ENCODE measurements around the gene PLXDC2.

Gene PLXDC2

GRCh38 chr10:20013991-20014750 is 197.9 kb downstream of the PLXDC2 start:
- Histone ChIP-seq H3K9me3 (ENCODE audit: low read length) (no peaks in the 10 kb centered on the region), H3K27me3 (ENCODE audit: insufficient read depth, low read length) (no peaks in the 10 kb centered on the region), H3F3A (ENCODE audit: insufficient read depth, low read length) (no peaks in the 10 kb centered on the region), H3K9ac (ENCODE audit: low read length) (no peak overlapping the region), H4K20me1 (ENCODE audit: insufficient read depth, low read length) (no peaks in the 10 kb centered on the region), H3K9me2 (ENCODE audit: low read depth, low read length) (no peaks in the 10 kb centered on the region), H3K4me2 (ENCODE audit: low read length) (no peak overlapping the region), H3K79me2 (ENCODE audit: insufficient read depth, low read length) (no peaks in the 10 kb centered on the region), H3K27ac (ENCODE audit: low read depth, low read length, poor library complexity, severe bottlenecking) (no peak overlapping the region), H3K4me3 (ENCODE audit: low read depth, low read length, poor library complexity, severe bottlenecking) (no peak overlapping the region), H3K36me3 (ENCODE audit: insufficient read depth, low read length) (no peaks in the 10 kb centered on the region), H2AFZ (ENCODE audit: low read length) (no peak overlapping the region), H3K4me1 (ENCODE audit: insufficient read depth, low read length, severe bottlenecking) (no peaks in the 10 kb centered on the region)
- TF ChIP-seq CTCF (IDR thresholded peaks at IDR 0.05; ENCODE audit: low read length): no peak
- TF ChIP-seq EZH2 (IDR thresholded peaks at IDR 0.05; ENCODE audit: borderline replicate concordance, low read length): no peak

GRCh38 chr10:20017961-20018360 is 201.7 kb downstream of the PLXDC2 start:
- TF ChIP-seq CTCF (IDR thresholded peaks at IDR 0.05; ENCODE audit: low read length): no peak
- TF ChIP-seq EZH2 (IDR thresholded peaks at IDR 0.05; ENCODE audit: borderline replicate concordance, low read length): no peak
- Histone ChIP-seq H3K79me2 (ENCODE audit: insufficient read depth, low read length) (no peaks in the 10 kb centered on the region), H3K4me1 (ENCODE audit: insufficient read depth, low read length, severe bottlenecking) (no peaks in the 10 kb centered on the region), H3F3A (ENCODE audit: insufficient read depth, low read length) (no peaks in the 10 kb centered on the region), H4K20me1 (ENCODE audit: insufficient read depth, low read length) (no peaks in the 10 kb centered on the region), H3K27me3 (ENCODE audit: insufficient read depth, low read length) (no peaks in the 10 kb centered on the region), H3K9me3 (ENCODE audit: low read length) (no peaks in the 10 kb centered on the region), H3K27ac (ENCODE audit: low read depth, low read length, poor library complexity, severe bottlenecking) (no peak overlapping the region), H3K4me3 (ENCODE audit: low read depth, low read length, poor library complexity, severe bottlenecking) (no peak overlapping the region), H3K9me2 (ENCODE audit: low read depth, low read length) (no peaks in the 10 kb centered on the region), H3K4me2 (ENCODE audit: low read length) (no peak overlapping the region), H3K9ac (ENCODE audit: low read length) (no peak overlapping the region), H3K36me3 (ENCODE audit: insufficient read depth, low read length) (no peaks in the 10 kb centered on the region), H2AFZ (ENCODE audit: low read length) (no peak overlapping the region)

GRCh38 chr10:20020677-20021076 is 204.4 kb downstream of the PLXDC2 start:
- TF ChIP-seq CTCF (IDR thresholded peaks at IDR 0.05; ENCODE audit: low read length) (no peak), EZH2 (IDR thresholded peaks at IDR 0.05; ENCODE audit: borderline replicate concordance, low read length) (no peak)
- Histone ChIP-seq H3K4me3 (ENCODE audit: low read depth, low read length, poor library complexity, severe bottlenecking) (no peak overlapping the region), H3K4me1 (ENCODE audit: insufficient read depth, low read length, severe bottlenecking) (no peaks in the 10 kb centered on the region), H3K79me2 (ENCODE audit: insufficient read depth, low read length) (no peaks in the 10 kb centered on the region), H3F3A (ENCODE audit: insufficient read depth, low read length) (no peaks in the 10 kb centered on the region), H3K9me2 (ENCODE audit: low read depth, low read length) (no peaks in the 10 kb centered on the region), H4K20me1 (ENCODE audit: insufficient read depth, low read length) (no peaks in the 10 kb centered on the region), H3K9me3 (ENCODE audit: low read length) (no peaks in the 10 kb centered on the region), H3K36me3 (ENCODE audit: insufficient read depth, low read length) (no peaks in the 10 kb centered on the region), H2AFZ (ENCODE audit: low read length) (no peak overlapping the region), H3K4me2 (ENCODE audit: low read length) (no peak overlapping the region), H3K27me3 (ENCODE audit: insufficient read depth, low read length) (no peaks in the 10 kb centered on the region), H3K9ac (ENCODE audit: low read length) (no peak overlapping the region), H3K27ac (ENCODE audit: low read depth, low read length, poor library complexity, severe bottlenecking) (no peak overlapping the region)
